Stimulated activated CD4-positive, alpha-beta T cell treated with anti-CD3 and anti-CD28 coated beads, Interleukin-1b, Interleukin-23, amount 100 ng/mL, for 24 hours (primary cell): Measurements from ENCODE around the gene EIF2B5.
"Not testable (repeated sequence)": the region's sequence is repeated elsewhere in the genome, so short reads cannot be mapped to it uniquely, and the experiment has no call there.

Experiments used
- DNase-seq, 4 experiments: peaks; one replicate each; pipeline ENCODE4 v3.0.0-alpha.2; 2020; ENCODE audit warnings: low read depth in 4 of 4, low spot score in 1 of 4

The EIF2B5 gene

GRCh38 chr3:184145751-184146270, 10.7 kb downstream of the EIF2B5 start:
- no peak for DNase-seq

- DNase-seq, result no peak
These were observed 12.9 kb downstream of the EIF2B5 start for GRCh38 chr3:184148076-184148475.

- no peak for DNase-seq
These were observed 14.0 kb downstream of the EIF2B5 start for GRCh38 chr3:184149123-184149522.

GRCh38 chr3:184149770-184150169, 14.6 kb downstream of the EIF2B5 start:
- not testable (repeated sequence) for DNase-seq

- no peak for DNase-seq
These were observed 19.9 kb downstream of the EIF2B5 start, which contains the start of gene DVL3 for GRCh38 chr3:184154885-184155643. Gene DVL3 (plus strand): TSS chr3:184155377. CDS start chr3:184155636, 259 bp downstream.

- DNase-seq, result peak in 1 of 4 experiments; percentile 21
These were observed 20.7 kb downstream of the EIF2B5 start for GRCh38 chr3:184155644-184156521.

- no peak for DNase-seq
These were observed 21.4 kb downstream of the EIF2B5 start for GRCh38 chr3:184156522-184156955.

- DNase-seq, result no peak
These were observed 22.0 kb downstream of the EIF2B5 start for GRCh38 chr3:184157206-184157605.

GRCh38 chr3:184158404-184158803, 23.2 kb downstream of the EIF2B5 start:
- no peak for DNase-seq

- no peak for DNase-seq
These were observed 25.3 kb downstream of the EIF2B5 start for GRCh38 chr3:184160456-184160855.

- DNase-seq, result not testable (repeated sequence)
These were observed 27.5 kb downstream of the EIF2B5 start for GRCh38 chr3:184162571-184163070.

GRCh38 chr3:184164648-184165330, 29.6 kb downstream of the EIF2B5 start:
- DNase-seq, result no peak

GRCh38 chr3:184165543-184165942, 30.4 kb downstream of the EIF2B5 start:
- DNase-seq, result no peak

GRCh38 chr3:184166671-184167070, 31.5 kb downstream of the EIF2B5 start:
- DNase-seq, result no peak

- DNase-seq, result no peak
These were observed 32.6 kb downstream of the EIF2B5 start for GRCh38 chr3:184167786-184168185.

GRCh38 chr3:184168363-184169120, 33.4 kb downstream of the EIF2B5 start:
- DNase-seq, result no peak

GRCh38 chr3:184169896-184170875, 35.0 kb downstream of the EIF2B5 start:
- DNase-seq, result no peak

GRCh38 chr3:184171562-184171961, 36.4 kb downstream of the EIF2B5 start:
- DNase-seq, result no peak
